ENCODE data around the gene ARHGAP15.

ARHGAP15 gene

DNA sequence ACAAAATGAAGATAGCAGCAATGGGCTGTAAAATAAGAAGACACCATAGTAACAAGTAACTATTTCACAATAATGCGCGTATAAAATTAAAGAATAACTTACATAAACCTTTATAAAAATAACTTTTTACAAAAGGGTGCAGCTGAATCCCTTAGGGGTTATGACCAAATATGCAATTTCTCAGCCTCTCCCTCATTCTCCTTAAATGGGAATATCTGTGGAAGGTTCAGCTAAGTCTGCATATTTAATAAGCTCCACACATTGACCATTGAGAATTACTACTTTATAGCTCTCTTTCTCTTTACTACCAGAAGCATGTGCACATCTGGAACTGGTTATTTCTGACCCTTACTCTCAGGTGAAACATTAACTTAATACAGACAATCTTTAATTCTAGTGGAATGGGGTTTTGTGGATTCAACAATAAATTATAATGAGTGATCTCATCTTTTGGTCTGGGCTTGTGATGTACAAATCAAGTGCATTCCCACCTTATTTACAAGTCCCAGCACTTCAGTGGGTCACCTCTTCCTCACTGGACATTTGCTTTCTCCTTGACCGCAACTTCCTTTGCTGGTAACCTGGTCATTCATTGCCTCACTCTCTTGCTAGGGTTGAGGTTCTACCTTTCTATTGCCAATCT lies 15.7 kb downstream of the ARHGAP15 start:
- H3K9ac ChIP-seq, result no peak overlapping the region
- peaks cover 5% of the 10 kb centered on the region for H3K4me1 ChIP-seq (ENCODE audit: low read depth, poor library complexity, severe bottlenecking)
- H2AFZ ChIP-seq (ENCODE audit: low read depth), result no peak overlapping the region
- H3K4me3 ChIP-seq (IDR thresholded peaks at IDR 0.05; ENCODE audit: insufficient read depth, low read depth, low read length), result no peak overlapping the region
- H3K4me2 ChIP-seq, result no peak overlapping the region
- H3K27ac ChIP-seq, result no peak overlapping the region
- no peaks in the 10 kb centered on the region for H3K36me3 ChIP-seq (ENCODE audit: insufficient read depth)
- no peaks in the 10 kb centered on the region for H4K20me1 ChIP-seq (ENCODE audit: insufficient read depth)
- TF ChIP-seq, protein P1, sequence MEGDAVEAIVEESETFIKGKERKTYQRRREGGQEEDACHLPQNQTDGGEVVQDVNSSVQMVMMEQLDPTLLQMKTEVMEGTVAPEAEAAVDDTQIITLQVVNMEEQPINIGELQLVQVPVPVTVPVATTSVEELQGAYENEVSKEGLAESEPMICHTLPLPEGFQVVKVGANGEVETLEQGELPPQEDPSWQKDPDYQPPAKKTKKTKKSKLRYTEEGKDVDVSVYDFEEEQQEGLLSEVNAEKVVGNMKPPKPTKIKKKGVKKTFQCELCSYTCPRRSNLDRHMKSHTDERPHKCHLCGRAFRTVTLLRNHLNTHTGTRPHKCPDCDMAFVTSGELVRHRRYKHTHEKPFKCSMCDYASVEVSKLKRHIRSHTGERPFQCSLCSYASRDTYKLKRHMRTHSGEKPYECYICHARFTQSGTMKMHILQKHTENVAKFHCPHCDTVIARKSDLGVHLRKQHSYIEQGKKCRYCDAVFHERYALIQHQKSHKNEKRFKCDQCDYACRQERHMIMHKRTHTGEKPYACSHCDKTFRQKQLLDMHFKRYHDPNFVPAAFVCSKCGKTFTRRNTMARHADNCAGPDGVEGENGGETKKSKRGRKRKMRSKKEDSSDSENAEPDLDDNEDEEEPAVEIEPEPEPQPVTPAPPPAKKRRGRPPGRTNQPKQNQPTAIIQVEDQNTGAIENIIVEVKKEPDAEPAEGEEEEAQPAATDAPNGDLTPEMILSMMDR (conservative IDR thresholded peaks at IDR 0.05; ENCODE audit: low read depth, low read length), result no peak
- no peaks in the 10 kb centered on the region; the same call in 1 of the 2 replicates for H3K79me2 ChIP-seq (ENCODE audit: insufficient read depth, low read depth)
- H3K27me3 ChIP-seq (ENCODE audit: insufficient read depth, low read depth), result no peaks in the 10 kb centered on the region

DNA sequence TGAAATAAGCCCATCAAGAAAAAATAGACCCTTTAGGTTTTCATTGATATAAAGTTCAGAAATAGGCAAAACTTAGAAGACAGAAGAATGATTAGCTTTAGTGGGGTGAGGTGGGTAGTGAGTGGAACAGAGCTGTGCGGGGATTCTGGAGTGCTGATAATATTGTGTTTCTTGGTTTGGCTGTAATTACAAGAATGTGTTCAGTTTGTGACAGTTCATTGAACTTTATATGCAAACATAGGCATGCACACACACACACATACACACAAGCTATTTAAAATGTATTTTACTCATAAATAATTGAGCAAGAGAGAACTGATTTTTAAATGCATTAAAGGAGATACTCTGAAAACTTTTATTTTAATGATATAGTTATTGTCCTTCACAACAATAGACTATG lies 17.1 kb downstream of the ARHGAP15 start:
- H2AFZ ChIP-seq (ENCODE audit: low read depth), result no peak overlapping the region
- no peak overlapping the region for H3K9ac ChIP-seq
- TF ChIP-seq, protein P1 (conservative IDR thresholded peaks at IDR 0.05; ENCODE audit: low read depth, low read length), result no peak
- no peaks in the 10 kb centered on the region for H3K36me3 ChIP-seq (ENCODE audit: insufficient read depth)
- no peaks in the 10 kb centered on the region for H3K27me3 ChIP-seq (ENCODE audit: insufficient read depth, low read depth)
- H4K20me1 ChIP-seq (ENCODE audit: insufficient read depth), result no peaks in the 10 kb centered on the region
- no peak overlapping the region for H3K27ac ChIP-seq
- H3K4me2 ChIP-seq, result no peak overlapping the region
- peaks cover 5% of the 10 kb centered on the region for H3K4me1 ChIP-seq (ENCODE audit: low read depth, poor library complexity, severe bottlenecking)
- no peak overlapping the region for H3K4me3 ChIP-seq (IDR thresholded peaks at IDR 0.05; ENCODE audit: insufficient read depth, low read depth, low read length)
- no peaks in the 10 kb centered on the region; the same call in 1 of the 2 replicates for H3K79me2 ChIP-seq (ENCODE audit: insufficient read depth, low read depth)

DNA sequence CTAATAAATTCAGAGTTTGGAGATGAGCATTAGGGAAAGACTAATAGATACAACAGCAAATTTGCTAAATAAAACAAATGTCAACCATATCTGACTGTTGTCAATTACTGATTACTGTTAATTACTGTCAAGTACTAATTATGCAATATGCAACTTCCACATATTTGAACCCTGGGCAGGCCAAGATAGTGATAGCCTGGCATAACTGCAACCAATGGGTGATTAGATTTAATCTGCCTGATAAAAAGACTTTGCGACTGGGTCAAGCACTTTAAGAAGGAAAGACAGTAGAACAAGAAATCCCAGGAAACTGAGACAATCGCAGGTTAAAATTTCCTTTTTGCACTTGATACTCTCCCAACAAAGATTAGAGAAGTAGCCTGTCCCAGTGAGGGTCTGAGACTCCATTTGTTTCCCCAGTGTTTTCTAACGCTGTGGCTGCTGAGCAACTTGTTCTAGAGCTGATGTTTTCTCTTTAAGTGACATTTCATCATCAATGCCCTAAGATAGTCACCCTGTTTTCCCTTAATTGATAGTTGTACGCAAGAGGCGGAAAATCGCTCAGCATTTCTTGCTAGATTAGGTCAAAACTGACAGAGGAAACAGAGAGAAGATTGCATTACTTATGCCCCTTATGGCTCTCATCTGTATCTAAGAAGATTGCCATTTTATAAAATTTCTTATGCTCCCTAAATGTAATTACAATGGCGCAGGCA lies 17.8 kb downstream of the ARHGAP15 start:
- no peaks in the 10 kb centered on the region for H4K20me1 ChIP-seq (ENCODE audit: insufficient read depth)
- peaks cover 5% of the 10 kb centered on the region for H3K4me1 ChIP-seq (ENCODE audit: low read depth, poor library complexity, severe bottlenecking)
- no peaks in the 10 kb centered on the region; the same call in 1 of the 2 replicates for H3K79me2 ChIP-seq (ENCODE audit: insufficient read depth, low read depth)
- no peak overlapping the region for H3K27ac ChIP-seq
- no peak overlapping the region for H2AFZ ChIP-seq (ENCODE audit: low read depth)
- no peaks in the 10 kb centered on the region for H3K36me3 ChIP-seq (ENCODE audit: insufficient read depth)
- H3K4me3 ChIP-seq (IDR thresholded peaks at IDR 0.05; ENCODE audit: insufficient read depth, low read depth, low read length), result no peak overlapping the region
- H3K4me2 ChIP-seq, result no peak overlapping the region
- TF ChIP-seq, protein P1 (conservative IDR thresholded peaks at IDR 0.05; ENCODE audit: low read depth, low read length), result no peak
- H3K9ac ChIP-seq, result no peak overlapping the region
- no peaks in the 10 kb centered on the region for H3K27me3 ChIP-seq (ENCODE audit: insufficient read depth, low read depth)

DNA sequence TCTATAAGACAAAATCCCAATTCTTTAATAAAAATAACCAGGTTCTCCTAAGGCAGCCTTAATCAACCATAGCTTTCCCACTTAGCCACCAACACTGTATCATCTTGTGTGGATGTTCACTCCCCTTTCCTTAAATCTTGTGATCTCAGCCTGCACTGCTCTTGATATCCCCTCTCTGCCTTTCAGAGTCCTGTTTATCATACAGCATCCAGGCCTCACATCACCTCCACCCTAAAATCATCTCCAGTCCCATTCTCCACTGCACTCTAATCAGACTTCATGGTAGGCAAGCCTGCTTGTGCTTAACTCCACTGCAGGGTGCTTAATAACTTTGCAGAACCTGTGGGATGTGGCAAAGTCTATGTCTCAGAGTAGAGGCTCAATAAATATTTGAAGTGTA lies 18.8 kb downstream of the ARHGAP15 start:
- Histone ChIP-seq H2AFZ (ENCODE audit: low read depth) (no peak overlapping the region), H3K27me3 (ENCODE audit: insufficient read depth, low read depth) (no peaks in the 10 kb centered on the region), H3K27ac (no peak overlapping the region), H3K9ac (no peak overlapping the region), H3K4me2 (no peak overlapping the region), H3K36me3 (ENCODE audit: insufficient read depth) (no peaks in the 10 kb centered on the region), H3K4me3 (IDR thresholded peaks at IDR 0.05; ENCODE audit: insufficient read depth, low read depth, low read length) (no peak overlapping the region), H3K79me2 (ENCODE audit: insufficient read depth, low read depth) (no peaks in the 10 kb centered on the region; the same call in 1 of the 2 replicates), H4K20me1 (ENCODE audit: insufficient read depth) (no peaks in the 10 kb centered on the region), H3K4me1 (ENCODE audit: low read depth, poor library complexity, severe bottlenecking) (peaks cover 5% of the 10 kb centered on the region)
- TF ChIP-seq, protein P1 (conservative IDR thresholded peaks at IDR 0.05; ENCODE audit: low read depth, low read length), result no peak

Measured in KMS-11 (cell line).